Gastrocnemius medialis (tissue), 4 donors: ENCODE results near the gene SMIM10L1.

Experiments
- POLR2A ChIP-seq, 2 donors: fragments of 450-650 bp; IDR thresholded peaks; one replicate each; pipeline ENCODE4 v1.6.1; 2017; ENCODE audit warnings: antibody characterized with exemption in 2 of 2, mild to moderate bottlenecking in 2 of 2, moderate library complexity in 2 of 2
- TF ChIP-seq, protein P1 (sequence below), 5 experiments: fragments of 450-650 bp in 3 of 5; fragments of 200-600 bp in 2 of 5; sonication (generic) in 2 of 5; IDR thresholded peaks in 4 of 5; conservative IDR thresholded peaks in 1 of 5; 1 replicate in 4 of 5; 2 replicates in 1 of 5; pipeline ENCODE4 v1.5.1; 2016 to 2019; ENCODE audit warnings: antibody characterized with exemption in 5 of 5, mild to moderate bottlenecking in 3 of 5, moderate library complexity in 3 of 5

DNA sequence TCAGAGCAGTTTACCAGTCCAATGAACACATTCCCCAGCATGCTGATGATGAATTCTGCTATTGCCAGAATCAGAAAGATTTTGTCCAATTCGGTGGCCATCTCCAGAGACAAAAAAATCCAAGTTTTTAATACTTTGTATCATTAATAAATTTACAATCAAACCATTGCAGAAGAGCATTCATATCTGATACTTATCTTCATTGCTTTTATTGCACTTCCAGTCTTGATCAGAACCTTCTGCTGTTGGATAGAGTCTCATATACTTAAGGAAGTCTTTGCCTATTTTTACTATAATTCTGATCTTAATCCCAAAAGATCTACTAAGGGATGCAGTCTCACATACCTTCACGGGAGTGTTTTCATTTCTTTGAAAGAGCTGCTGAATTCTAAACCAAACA, 15.8 kb downstream of the SMIM10L1 start, which contains the start of gene TAS2R42:
- TF ChIP-seq, protein P1, sequence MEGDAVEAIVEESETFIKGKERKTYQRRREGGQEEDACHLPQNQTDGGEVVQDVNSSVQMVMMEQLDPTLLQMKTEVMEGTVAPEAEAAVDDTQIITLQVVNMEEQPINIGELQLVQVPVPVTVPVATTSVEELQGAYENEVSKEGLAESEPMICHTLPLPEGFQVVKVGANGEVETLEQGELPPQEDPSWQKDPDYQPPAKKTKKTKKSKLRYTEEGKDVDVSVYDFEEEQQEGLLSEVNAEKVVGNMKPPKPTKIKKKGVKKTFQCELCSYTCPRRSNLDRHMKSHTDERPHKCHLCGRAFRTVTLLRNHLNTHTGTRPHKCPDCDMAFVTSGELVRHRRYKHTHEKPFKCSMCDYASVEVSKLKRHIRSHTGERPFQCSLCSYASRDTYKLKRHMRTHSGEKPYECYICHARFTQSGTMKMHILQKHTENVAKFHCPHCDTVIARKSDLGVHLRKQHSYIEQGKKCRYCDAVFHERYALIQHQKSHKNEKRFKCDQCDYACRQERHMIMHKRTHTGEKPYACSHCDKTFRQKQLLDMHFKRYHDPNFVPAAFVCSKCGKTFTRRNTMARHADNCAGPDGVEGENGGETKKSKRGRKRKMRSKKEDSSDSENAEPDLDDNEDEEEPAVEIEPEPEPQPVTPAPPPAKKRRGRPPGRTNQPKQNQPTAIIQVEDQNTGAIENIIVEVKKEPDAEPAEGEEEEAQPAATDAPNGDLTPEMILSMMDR (IDR thresholded peaks at IDR 0.05 in 4 of 5, conservative IDR thresholded peaks at IDR 0.05 in 1 of 5): no peak
- no peak for TF ChIP-seq POLR2A (IDR thresholded peaks at IDR 0.05)
